ENCODE data around the gene DEPDC1B.
"Not testable (repeated sequence)": the region's sequence is repeated elsewhere in the genome, so short reads cannot be mapped to it uniquely, and the experiment has no call there.

DEPDC1B gene

DNA sequence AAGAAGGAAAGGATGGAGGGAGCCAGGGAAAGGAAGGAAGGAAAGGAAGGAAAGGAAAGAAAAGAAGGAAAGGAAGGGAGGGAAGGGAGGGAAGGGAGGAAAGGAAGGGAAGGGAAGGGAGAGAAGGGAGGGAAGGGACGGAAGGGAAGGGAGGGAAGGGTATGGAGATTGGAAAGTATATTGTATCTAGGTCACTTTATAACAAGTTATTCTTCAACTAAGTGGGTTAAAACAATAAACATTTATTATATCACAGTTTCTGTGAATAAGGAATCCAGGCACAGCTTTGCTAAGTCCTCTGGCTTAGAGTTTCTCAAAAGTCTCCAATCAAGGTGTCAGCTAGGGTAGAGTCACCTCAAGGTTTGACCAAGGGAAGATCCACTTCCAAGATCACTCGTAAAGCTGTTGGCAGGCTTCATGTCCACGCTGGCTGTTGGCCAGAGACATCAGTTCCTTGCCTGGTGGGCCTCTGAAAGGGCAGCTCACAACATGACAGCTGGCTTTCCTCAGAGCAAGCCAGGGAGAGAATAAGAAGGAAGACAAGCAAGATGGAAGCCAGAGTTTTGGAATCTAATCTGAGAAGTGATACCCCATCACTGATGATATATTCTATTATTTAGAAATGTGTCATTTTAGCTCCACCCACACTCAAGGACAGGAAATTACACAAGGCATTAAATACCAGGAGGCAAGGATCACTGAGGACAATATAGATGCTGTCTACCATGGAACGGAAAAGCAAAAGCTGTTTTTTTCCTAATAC, 105.1 kb downstream of the DEPDC1B start:
- no peak overlapping the region for H3K27ac ChIP-seq
- DNase-seq = no peak
- no peaks in the 10 kb centered on the region for H3K36me3 ChIP-seq (replicated peaks)
- TF ChIP-seq CTCF (IDR thresholded peaks at IDR 0.05; ENCODE audit: low read depth, low read length, missing control alignments) = no peak
- H3K27me3 ChIP-seq (replicated peaks) = no peaks in the 10 kb centered on the region
- in situ Hi-C loops (cut with HindIII; ENCODE audit: low pct_ligation_motif_present, low sequenced_read_pairs) = no loop called here
- no peak overlapping the region for H3K4me3 ChIP-seq (ENCODE audit: low read depth, low read length)

GRCh38 chr5:60590172-60590571, 109.8 kb downstream of the DEPDC1B start:
- Histone ChIP-seq H3K27me3 (replicated peaks) (no peaks in the 10 kb centered on the region), H3K27ac (no peak overlapping the region), H3K36me3 (replicated peaks) (no peaks in the 10 kb centered on the region), H3K4me3 (ENCODE audit: low read depth, low read length) (no peak overlapping the region)
- DNase-seq = no peak
- TF ChIP-seq CTCF (IDR thresholded peaks at IDR 0.05; ENCODE audit: low read depth, low read length, missing control alignments) = no peak
- in situ Hi-C loops (cut with HindIII; ENCODE audit: low pct_ligation_motif_present, low sequenced_read_pairs) = no loop called here

DNA sequence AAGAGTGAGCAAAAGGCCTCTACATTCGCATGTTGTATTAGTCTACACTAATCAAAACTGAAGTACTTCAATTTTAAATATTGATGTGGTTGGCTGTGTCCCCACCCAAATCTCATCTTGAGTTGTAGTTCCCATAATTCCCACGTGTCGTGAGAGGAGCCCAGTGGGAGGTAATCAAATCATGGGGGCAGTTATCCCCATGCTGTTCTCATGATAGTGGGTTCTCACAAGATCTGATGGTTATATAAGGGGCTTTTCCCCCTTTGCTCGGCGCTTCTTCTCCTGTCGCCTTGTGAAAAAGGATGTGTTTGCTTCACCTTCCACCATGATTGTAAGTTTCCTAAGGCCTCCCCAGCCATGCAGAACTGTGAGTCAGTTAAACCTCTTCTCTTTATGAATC, 112.7 kb downstream of the DEPDC1B start:
- H3K27me3 ChIP-seq (replicated peaks); H3K36me3 ChIP-seq (replicated peaks); H3K27ac ChIP-seq; H3K4me3 ChIP-seq (ENCODE audit: low read depth, low read length); in situ Hi-C loops (cut with HindIII; ENCODE audit: low pct_ligation_motif_present, low sequenced_read_pairs); DNase-seq: not testable (repeated sequence)

- in situ Hi-C loops (cut with HindIII; ENCODE audit: low pct_ligation_motif_present, low sequenced_read_pairs) = no loop called here
These were observed 113.6 kb downstream of the DEPDC1B start for GRCh38 chr5:60586307-60586901.

GRCh38 chr5:60585618-60586017, 114.3 kb downstream of the DEPDC1B start:
- no peak for DNase-seq
- no peak overlapping the region for H3K4me3 ChIP-seq (ENCODE audit: low read depth, low read length)
- no peak overlapping the region for H3K27ac ChIP-seq
- no peak for TF ChIP-seq CTCF (IDR thresholded peaks at IDR 0.05; ENCODE audit: low read depth, low read length, missing control alignments)
- in situ Hi-C loops (cut with HindIII; ENCODE audit: low pct_ligation_motif_present, low sequenced_read_pairs) = no loop called here
- no peaks in the 10 kb centered on the region for H3K36me3 ChIP-seq (replicated peaks)
- no peaks in the 10 kb centered on the region for H3K27me3 ChIP-seq (replicated peaks)

More at GRCh38 chr5:60586307-60586901, 113.6 kb downstream of the DEPDC1B start:
- TF ChIP-seq CTCF (IDR thresholded peaks at IDR 0.05; ENCODE audit: low read depth, low read length, missing control alignments) = peak; percentile 43
- peak; percentile 9 for DNase-seq
- no peaks in the 10 kb centered on the region for H3K27me3 ChIP-seq (replicated peaks)
- H3K36me3 ChIP-seq (replicated peaks) = no peaks in the 10 kb centered on the region
- no peak overlapping the region for H3K4me3 ChIP-seq (ENCODE audit: low read depth, low read length)
- H3K27ac ChIP-seq = no peak overlapping the region

- Histone ChIP-seq H3K27me3 (replicated peaks) (no peaks in the 10 kb centered on the region), H3K27ac (no peak overlapping the region), H3K4me3 (ENCODE audit: low read depth, low read length) (no peak overlapping the region), H3K36me3 (replicated peaks) (no peaks in the 10 kb centered on the region)
- in situ Hi-C loops (cut with HindIII; ENCODE audit: low pct_ligation_motif_present, low sequenced_read_pairs) = no loop called here
- no peak for TF ChIP-seq CTCF (IDR thresholded peaks at IDR 0.05; ENCODE audit: low read depth, low read length, missing control alignments)
- DNase-seq = no peak
These were observed 115.7 kb downstream of the DEPDC1B start for GRCh38 chr5:60584304-60584703.
